GM10266 (cell line): ENCODE data around the gene RPH3AL.
"Not testable (repeated sequence)": the region's sequence is repeated elsewhere in the genome, so short reads cannot be mapped to it uniquely, and the experiment has no call there.

ENCODE experiments used
- DNase-seq: peaks from one replicate; pipeline ENCODE4 v3.0.0; 2012; ENCODE audit errors: extremely low spot score
- CTCF ChIP-seq: IDR thresholded peaks from 2 replicates; pipeline ENCODE4 v1.5.1; 2012; ENCODE audit warnings: mild to moderate bottlenecking, low read depth; ENCODE audit not compliant: control insufficient read depth, insufficient read depth; ENCODE audit errors: missing control alignments

Gene RPH3AL

GRCh38 chr17:238071-238963 lies 114.3 kb downstream of the RPH3AL start:
- no peak for TF ChIP-seq CTCF
- no peak for DNase-seq

- DNase-seq = no peak
- no peak for TF ChIP-seq CTCF
These were observed 115.1 kb downstream of the RPH3AL start for GRCh38 chr17:237406-237955.

GRCh38 chr17:236641-237405 lies 115.8 kb downstream of the RPH3AL start:
- TF ChIP-seq CTCF = no peak
- no peak for DNase-seq

GRCh38 chr17:235831-236640 lies 116.6 kb downstream of the RPH3AL start:
- TF ChIP-seq CTCF = no peak
- no peak for DNase-seq

GRCh38 chr17:234994-235830 lies 117.4 kb downstream of the RPH3AL start:
- not testable (repeated sequence) for DNase-seq

GRCh38 chr17:234163-234993 lies 118.2 kb downstream of the RPH3AL start:
- not testable (repeated sequence) for DNase-seq

GRCh38 chr17:233473-233941 lies 119.1 kb downstream of the RPH3AL start:
- peak; percentile 44 for DNase-seq
- TF ChIP-seq CTCF = no peak
